Measurements from ENCODE around the gene NOL4L. TPM values are rescaled to one million over a fixed set of nuclear protein-coding genes. Genes with fewer than 3 reads are reported as not detected.

Gene NOL4L
- total RNA-seq, 1 donor from 2014 or later, result 30.5 TPM

DNA sequence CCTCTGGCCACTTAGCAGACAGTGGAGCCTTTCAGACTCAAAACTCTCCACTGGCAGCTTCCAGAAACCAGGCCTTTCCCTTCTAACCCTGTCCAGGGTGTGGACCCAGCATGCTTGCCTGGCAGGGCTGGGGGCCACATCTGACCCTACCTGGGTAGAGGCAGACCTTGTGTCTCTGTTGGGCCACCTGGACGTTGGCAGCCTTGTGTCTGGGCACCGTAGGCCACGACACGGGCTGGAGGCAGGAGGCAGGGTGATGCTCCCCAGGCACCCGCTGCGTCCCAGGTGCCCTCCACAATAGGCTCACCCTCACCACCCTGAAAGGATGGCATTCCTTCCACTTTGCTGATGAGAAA is 67.6 kb downstream of the NOL4L start:
- H3K27me3 Mint-ChIP-seq (ENCODE audit: unreplicated experiment), result no peaks in the 10 kb centered on the region
- peak overlapping the region; percentile 14 for H3K27ac Mint-ChIP-seq (ENCODE audit: unreplicated experiment)
- no peak for DNase-seq (ENCODE audit: extremely low spot score, unreplicated experiment)
- H3K4me1 Mint-ChIP-seq (ENCODE audit: unreplicated experiment), result peaks cover 28% of the 10 kb centered on the region
- H3K36me3 Mint-ChIP-seq (ENCODE audit: unreplicated experiment), result peaks cover 18% of the 10 kb centered on the region
- TF ChIP-seq, protein P1, sequence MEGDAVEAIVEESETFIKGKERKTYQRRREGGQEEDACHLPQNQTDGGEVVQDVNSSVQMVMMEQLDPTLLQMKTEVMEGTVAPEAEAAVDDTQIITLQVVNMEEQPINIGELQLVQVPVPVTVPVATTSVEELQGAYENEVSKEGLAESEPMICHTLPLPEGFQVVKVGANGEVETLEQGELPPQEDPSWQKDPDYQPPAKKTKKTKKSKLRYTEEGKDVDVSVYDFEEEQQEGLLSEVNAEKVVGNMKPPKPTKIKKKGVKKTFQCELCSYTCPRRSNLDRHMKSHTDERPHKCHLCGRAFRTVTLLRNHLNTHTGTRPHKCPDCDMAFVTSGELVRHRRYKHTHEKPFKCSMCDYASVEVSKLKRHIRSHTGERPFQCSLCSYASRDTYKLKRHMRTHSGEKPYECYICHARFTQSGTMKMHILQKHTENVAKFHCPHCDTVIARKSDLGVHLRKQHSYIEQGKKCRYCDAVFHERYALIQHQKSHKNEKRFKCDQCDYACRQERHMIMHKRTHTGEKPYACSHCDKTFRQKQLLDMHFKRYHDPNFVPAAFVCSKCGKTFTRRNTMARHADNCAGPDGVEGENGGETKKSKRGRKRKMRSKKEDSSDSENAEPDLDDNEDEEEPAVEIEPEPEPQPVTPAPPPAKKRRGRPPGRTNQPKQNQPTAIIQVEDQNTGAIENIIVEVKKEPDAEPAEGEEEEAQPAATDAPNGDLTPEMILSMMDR (IDR thresholded peaks at IDR 0.05), result no peak
- no peak overlapping the region for H3K4me3 Mint-ChIP-seq (ENCODE audit: unreplicated experiment)
- H3K9me3 Mint-ChIP-seq (ENCODE audit: unreplicated experiment), result no peaks in the 10 kb centered on the region

GRCh38 chr20:32516583-32517517 is 68.3 kb downstream of the NOL4L start:
- H3K4me1 Mint-ChIP-seq (ENCODE audit: unreplicated experiment), result peaks cover 22% of the 10 kb centered on the region
- H3K27me3 Mint-ChIP-seq (ENCODE audit: unreplicated experiment), result no peaks in the 10 kb centered on the region
- DNase-seq (ENCODE audit: extremely low spot score, unreplicated experiment), result no peak
- H3K27ac Mint-ChIP-seq (ENCODE audit: unreplicated experiment), result peak overlapping the region; percentile 55
- H3K4me3 Mint-ChIP-seq (ENCODE audit: unreplicated experiment), result no peak overlapping the region
- peaks cover 18% of the 10 kb centered on the region for H3K36me3 Mint-ChIP-seq (ENCODE audit: unreplicated experiment)
- H3K9me3 Mint-ChIP-seq (ENCODE audit: unreplicated experiment), result no peaks in the 10 kb centered on the region
- TF ChIP-seq, protein P1 (IDR thresholded peaks at IDR 0.05), result no peak

- H3K27me3 Mint-ChIP-seq (ENCODE audit: unreplicated experiment), result no peaks in the 10 kb centered on the region
- H3K4me1 Mint-ChIP-seq (ENCODE audit: unreplicated experiment), result peaks cover 21% of the 10 kb centered on the region
- H3K27ac Mint-ChIP-seq (ENCODE audit: unreplicated experiment), result no peak overlapping the region
- H3K4me3 Mint-ChIP-seq (ENCODE audit: unreplicated experiment), result no peak overlapping the region
- no peak for DNase-seq (ENCODE audit: extremely low spot score, unreplicated experiment)
- no peaks in the 10 kb centered on the region for H3K9me3 Mint-ChIP-seq (ENCODE audit: unreplicated experiment)
- H3K36me3 Mint-ChIP-seq (ENCODE audit: unreplicated experiment), result peaks cover 15% of the 10 kb centered on the region
- TF ChIP-seq, protein P1 (IDR thresholded peaks at IDR 0.05), result no peak
These were observed 69.5 kb downstream of the NOL4L start for GRCh38 chr20:32515631-32516101.

GRCh38 chr20:32514760-32515159 is 70.4 kb downstream of the NOL4L start:
- peaks cover 21% of the 10 kb centered on the region for H3K4me1 Mint-ChIP-seq (ENCODE audit: unreplicated experiment)
- no peak overlapping the region for H3K27ac Mint-ChIP-seq (ENCODE audit: unreplicated experiment)
- H3K36me3 Mint-ChIP-seq (ENCODE audit: unreplicated experiment), result peaks cover 14% of the 10 kb centered on the region
- no peaks in the 10 kb centered on the region for H3K27me3 Mint-ChIP-seq (ENCODE audit: unreplicated experiment)
- no peak overlapping the region for H3K4me3 Mint-ChIP-seq (ENCODE audit: unreplicated experiment)
- no peak for DNase-seq (ENCODE audit: extremely low spot score, unreplicated experiment)
- H3K9me3 Mint-ChIP-seq (ENCODE audit: unreplicated experiment), result no peaks in the 10 kb centered on the region
- TF ChIP-seq, protein P1 (IDR thresholded peaks at IDR 0.05), result no peak
